ENCODE results near the gene INS.

INS gene

DNA sequence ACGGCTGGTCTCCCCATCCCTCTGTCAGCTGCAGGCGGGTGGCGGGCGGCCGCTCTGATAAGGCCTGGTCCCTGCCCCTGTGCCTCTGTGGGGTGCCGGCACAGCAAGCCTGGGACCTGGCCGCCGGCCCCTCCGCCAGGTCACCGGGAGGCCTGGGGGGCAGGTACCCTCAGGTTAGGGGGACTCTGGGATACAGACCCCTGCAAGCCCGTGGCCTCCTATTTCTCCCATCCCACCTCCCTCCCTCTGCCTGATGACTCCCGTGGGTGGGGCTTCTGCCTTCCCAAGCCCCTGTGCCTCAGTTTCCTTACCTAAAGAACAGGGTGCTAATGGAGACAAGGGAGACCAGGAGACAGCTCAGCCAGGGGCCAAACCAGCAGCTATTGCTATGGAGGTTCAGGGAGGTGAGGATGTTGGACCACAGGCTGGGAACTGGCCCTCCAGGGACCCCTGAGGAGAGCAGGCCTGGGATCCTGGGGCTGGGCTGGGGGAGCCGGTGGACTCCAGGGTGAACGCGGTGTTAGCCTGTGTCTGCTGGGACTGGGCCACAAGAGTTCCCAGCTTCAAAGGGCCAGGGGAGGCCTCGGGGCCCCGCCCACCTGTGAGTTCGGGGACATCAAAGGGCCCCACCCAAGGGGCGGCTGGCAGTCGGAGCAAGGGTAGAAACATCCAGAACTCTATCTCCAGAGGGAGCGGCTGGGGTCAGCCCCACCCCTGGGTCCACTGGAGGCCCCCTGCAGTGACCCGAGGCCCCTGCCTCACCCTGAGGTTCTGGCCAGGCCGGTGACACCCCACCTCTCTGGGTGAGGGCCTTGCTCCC, 42.6 kb upstream of the INS start:
- no peak overlapping the region for H3K27ac ChIP-seq (ENCODE audit: low read length)
- peaks cover 0 to 9% of the 10 kb centered on the region in 2 donors for H3K9me3 ChIP-seq (ENCODE audit: control insufficient read depth in 1 of 2, low read length in 2 of 2)
- no peaks in the 10 kb centered on the region for H3K27me3 ChIP-seq (ENCODE audit: low read depth, low read length)
- no peaks in the 10 kb centered on the region for H3K36me3 ChIP-seq (ENCODE audit: control insufficient read depth in 1 of 2, insufficient read depth in 2 of 2, low read length in 2 of 2)
- H3K4me3 ChIP-seq (ENCODE audit: low read depth in 1 of 2, low read length in 2 of 2) = no peak overlapping the region
- H3K4me1 ChIP-seq (ENCODE audit: control insufficient read depth in 1 of 2, insufficient read depth in 2 of 2, low read length in 2 of 2) = no peaks in the 10 kb centered on the region

DNA sequence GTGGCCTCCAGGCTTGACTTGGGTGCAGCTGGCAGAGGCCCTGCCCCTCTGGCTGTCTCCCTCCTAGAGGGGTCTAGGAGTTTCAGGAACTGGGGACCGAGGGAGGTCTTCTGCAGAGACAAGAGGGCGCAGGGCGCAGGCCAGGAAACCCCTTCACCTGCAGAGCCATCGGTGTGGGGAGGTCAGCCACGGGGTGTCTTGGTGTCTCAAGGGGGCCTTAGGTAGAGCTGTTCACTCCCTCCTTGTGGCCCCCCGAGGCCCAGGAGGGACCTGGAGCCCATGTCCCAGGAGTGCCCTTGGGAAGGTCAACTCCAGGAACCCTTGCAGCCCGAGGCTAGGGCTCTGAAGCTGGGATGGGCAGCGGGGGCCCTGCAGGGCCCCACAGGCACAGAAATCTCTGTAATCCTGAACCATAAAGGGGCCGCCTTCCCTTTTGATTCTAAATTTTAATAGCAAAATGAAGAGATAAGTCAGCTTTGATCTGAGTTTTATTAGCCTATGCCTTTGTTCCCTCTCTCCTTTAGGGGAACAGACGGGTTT, 42.0 kb upstream of the INS start:
- Histone ChIP-seq H3K4me3 (ENCODE audit: low read depth in 1 of 2, low read length in 2 of 2) (no peak overlapping the region), H3K27ac (ENCODE audit: low read length) (no peak overlapping the region), H3K36me3 (ENCODE audit: control insufficient read depth in 1 of 2, insufficient read depth in 2 of 2, low read length in 2 of 2) (no peaks in the 10 kb centered on the region), H3K27me3 (ENCODE audit: low read depth, low read length) (no peaks in the 10 kb centered on the region), H3K4me1 (ENCODE audit: control insufficient read depth in 1 of 2, insufficient read depth in 2 of 2, low read length in 2 of 2) (no peaks in the 10 kb centered on the region), H3K9me3 (ENCODE audit: control insufficient read depth in 1 of 2, low read length in 2 of 2) (peaks cover 0 to 9% of the 10 kb centered on the region in 2 donors)

DNA sequence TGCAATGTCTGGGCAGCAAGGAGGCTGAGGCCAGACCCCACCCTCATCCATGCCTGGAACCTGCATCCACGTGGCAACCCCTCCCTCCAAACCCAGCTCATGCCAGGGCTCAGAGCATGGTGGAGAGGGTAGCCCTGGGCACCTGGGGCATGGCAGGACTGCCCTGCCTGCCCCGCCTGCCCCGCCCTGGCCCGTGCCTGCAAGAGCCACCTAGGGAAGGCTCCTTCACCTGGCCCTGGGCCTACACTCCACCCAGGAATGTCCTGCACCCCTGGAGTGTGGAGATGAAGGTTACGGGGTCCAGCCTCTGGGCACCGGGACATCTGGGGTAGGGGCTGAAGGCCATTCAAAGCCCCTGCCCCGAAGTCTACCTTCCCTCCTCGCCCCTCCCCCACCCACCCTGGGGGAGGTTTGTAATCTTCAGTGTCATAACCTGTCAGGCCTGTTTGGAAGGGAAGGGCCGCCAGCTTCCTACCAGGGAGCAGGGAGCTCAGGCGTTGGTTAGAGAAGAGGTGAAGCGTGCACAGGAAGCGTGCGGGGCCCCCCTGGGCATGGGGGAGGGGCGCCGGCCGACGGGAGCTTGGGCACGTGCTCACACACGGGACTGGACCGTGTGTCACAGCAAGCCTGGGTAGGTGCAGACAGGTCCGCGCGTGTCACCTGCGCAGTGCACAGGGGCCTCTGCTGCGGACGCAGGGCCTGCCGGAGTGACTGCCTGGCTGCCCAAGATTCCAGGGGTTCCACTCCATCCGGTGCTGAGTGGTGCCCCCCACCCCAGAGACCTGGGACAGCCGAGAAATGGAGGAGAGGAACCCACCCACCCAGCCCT, 41.3 kb upstream of the INS start:
- Histone ChIP-seq H3K4me1 (ENCODE audit: control insufficient read depth in 1 of 2, insufficient read depth in 2 of 2, low read length in 2 of 2) (no peaks in the 10 kb centered on the region), H3K27me3 (ENCODE audit: low read depth, low read length) (no peaks in the 10 kb centered on the region), H3K4me3 (ENCODE audit: low read depth in 1 of 2, low read length in 2 of 2) (no peak overlapping the region), H3K9me3 (ENCODE audit: control insufficient read depth in 1 of 2, low read length in 2 of 2) (peaks cover 0 to 4% of the 10 kb centered on the region in 2 donors), H3K36me3 (ENCODE audit: control insufficient read depth in 1 of 2, insufficient read depth in 2 of 2, low read length in 2 of 2) (no peaks in the 10 kb centered on the region), H3K27ac (ENCODE audit: low read length) (no peak overlapping the region)

DNA sequence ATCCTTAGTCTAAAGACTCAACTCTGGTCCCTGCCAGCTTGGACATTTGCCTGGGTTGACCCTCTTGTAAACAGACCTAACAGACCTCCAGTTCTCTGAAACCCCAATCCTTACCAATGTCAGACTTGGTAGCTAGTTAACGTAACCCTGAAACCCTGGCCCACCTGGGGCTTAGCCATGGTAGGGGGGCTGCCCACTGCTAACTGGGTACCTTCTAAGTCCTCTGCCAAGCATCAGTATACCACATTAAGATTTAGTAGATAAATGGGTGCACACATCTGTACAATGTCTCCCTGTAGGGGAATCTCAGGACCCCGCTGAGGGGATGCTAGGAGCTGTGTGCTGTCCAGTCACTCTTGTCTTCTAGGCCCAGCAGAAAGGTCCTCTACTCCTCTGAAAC, 40.5 kb upstream of the INS start:
- H3K9me3 ChIP-seq (ENCODE audit: control insufficient read depth in 1 of 2, low read length in 2 of 2) = no peaks in the 10 kb centered on the region
- H3K4me3 ChIP-seq (ENCODE audit: low read depth in 1 of 2, low read length in 2 of 2) = no peak overlapping the region
- H3K36me3 ChIP-seq (ENCODE audit: control insufficient read depth in 1 of 2, insufficient read depth in 2 of 2, low read length in 2 of 2) = no peaks in the 10 kb centered on the region
- H3K27me3 ChIP-seq (ENCODE audit: low read depth, low read length) = no peaks in the 10 kb centered on the region
- H3K27ac ChIP-seq (ENCODE audit: low read length) = no peak overlapping the region
- no peaks in the 10 kb centered on the region for H3K4me1 ChIP-seq (ENCODE audit: control insufficient read depth in 1 of 2, insufficient read depth in 2 of 2, low read length in 2 of 2)

DNA sequence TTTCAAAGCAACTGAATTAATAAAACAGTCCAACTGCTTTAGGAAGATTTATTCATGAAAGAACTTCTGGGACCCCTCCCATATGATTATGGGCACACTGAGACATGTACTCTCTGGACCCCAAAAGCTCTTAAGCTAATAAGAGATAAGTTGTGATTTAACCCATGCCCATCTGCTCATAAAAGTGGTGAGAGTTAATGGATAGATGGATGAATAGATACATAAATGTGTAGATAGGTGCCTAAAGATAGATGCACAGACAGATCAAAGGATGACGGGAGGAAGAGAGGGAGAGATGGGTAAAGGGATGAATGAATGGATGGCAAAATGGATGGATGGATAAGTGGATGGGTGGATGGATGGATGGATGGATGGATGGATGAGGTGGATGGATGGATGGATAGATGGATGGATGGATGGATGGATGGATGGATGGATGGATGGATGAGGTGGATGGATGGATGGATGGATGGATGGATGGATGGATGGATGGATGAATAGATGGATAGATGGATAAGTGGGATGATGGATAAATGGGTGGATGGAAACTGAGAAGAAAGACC, 40.0 kb upstream of the INS start:
- Histone ChIP-seq H3K36me3 (ENCODE audit: control insufficient read depth in 1 of 2, insufficient read depth in 2 of 2, low read length in 2 of 2) (no peaks in the 10 kb centered on the region), H3K27ac (ENCODE audit: low read length) (no peak overlapping the region), H3K9me3 (ENCODE audit: control insufficient read depth in 1 of 2, low read length in 2 of 2) (no peaks in the 10 kb centered on the region), H3K4me3 (ENCODE audit: low read depth in 1 of 2, low read length in 2 of 2) (no peak overlapping the region), H3K27me3 (ENCODE audit: low read depth, low read length) (no peaks in the 10 kb centered on the region), H3K4me1 (ENCODE audit: control insufficient read depth in 1 of 2, insufficient read depth in 2 of 2, low read length in 2 of 2) (no peaks in the 10 kb centered on the region)

DNA sequence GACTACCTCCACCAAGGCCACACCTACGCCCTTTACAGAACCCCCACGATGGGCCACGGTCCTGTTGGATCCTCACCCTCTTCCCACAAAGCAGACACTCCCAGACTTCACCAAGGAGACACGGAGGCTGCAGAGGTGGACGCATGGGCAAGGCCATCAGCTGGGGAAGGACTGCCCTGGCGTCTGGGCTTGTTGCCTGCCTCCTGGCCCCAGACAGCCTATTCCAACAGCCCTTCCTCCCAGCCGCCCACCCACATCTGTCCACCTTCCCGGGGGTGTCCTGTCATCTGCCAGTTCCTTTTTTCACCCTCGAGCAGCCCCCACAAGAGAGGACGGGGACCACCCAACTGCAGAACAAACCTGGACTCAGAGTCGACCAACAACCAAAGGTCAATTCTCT, 39.5 kb upstream of the INS start:
- Histone ChIP-seq H3K9me3 (ENCODE audit: control insufficient read depth in 1 of 2, low read length in 2 of 2) (no peaks in the 10 kb centered on the region), H3K36me3 (ENCODE audit: control insufficient read depth in 1 of 2, insufficient read depth in 2 of 2, low read length in 2 of 2) (no peaks in the 10 kb centered on the region), H3K4me3 (ENCODE audit: low read depth in 1 of 2, low read length in 2 of 2) (no peak overlapping the region), H3K4me1 (ENCODE audit: control insufficient read depth in 1 of 2, insufficient read depth in 2 of 2, low read length in 2 of 2) (no peaks in the 10 kb centered on the region), H3K27me3 (ENCODE audit: low read depth, low read length) (no peaks in the 10 kb centered on the region), H3K27ac (ENCODE audit: low read length) (no peak overlapping the region)

DNA sequence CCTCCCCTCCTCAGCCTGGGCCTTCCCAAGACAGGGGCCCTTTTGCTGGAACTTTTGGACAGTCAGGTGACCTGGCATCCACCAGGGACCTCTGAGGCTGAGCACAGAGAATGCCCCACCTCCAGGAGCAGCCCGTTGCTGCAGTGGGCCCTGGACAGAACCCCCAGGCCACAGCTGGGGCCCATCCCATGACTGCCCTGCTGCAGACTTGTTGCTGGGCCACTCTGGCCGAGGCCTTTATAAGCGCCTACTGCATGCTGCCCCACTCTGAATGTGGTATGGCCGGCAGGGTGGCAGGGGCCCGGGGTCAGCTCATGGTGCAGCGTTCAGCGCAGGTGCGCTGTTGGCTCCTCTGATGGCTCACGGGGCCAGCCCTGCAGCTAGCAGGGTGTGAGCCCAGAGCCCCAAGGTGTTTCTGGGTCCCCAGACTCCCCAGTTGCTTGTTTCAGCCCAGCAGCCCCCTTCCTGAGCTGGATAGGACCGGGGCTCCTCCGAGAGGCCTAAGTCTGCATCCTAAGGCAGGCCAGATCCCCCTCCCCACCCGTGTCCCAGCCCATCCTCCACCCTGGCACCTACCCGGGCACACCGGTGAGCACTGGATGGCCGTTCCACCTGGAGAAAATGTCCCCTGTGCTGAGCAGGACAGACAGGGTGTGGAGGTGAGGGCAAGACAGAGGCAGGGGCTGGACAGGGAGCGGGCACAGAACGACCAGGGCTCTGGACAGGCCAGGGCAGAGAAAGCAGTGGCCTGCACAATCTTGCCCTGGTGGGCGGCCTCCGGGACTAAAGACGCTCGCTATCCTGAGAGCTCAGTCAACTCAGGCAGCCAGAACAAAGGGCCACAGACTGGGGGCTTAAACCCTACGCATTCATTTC, 38.7 kb upstream of the INS start:
- no peak overlapping the region for H3K27ac ChIP-seq (ENCODE audit: low read length)
- H3K4me3 ChIP-seq (ENCODE audit: low read depth in 1 of 2, low read length in 2 of 2) = no peak overlapping the region
- H3K4me1 ChIP-seq (ENCODE audit: control insufficient read depth in 1 of 2, insufficient read depth in 2 of 2, low read length in 2 of 2) = no peaks in the 10 kb centered on the region
- H3K36me3 ChIP-seq (ENCODE audit: control insufficient read depth in 1 of 2, insufficient read depth in 2 of 2, low read length in 2 of 2) = no peaks in the 10 kb centered on the region
- no peaks in the 10 kb centered on the region for H3K27me3 ChIP-seq (ENCODE audit: low read depth, low read length)
- no peaks in the 10 kb centered on the region for H3K9me3 ChIP-seq (ENCODE audit: control insufficient read depth in 1 of 2, low read length in 2 of 2)

DNA sequence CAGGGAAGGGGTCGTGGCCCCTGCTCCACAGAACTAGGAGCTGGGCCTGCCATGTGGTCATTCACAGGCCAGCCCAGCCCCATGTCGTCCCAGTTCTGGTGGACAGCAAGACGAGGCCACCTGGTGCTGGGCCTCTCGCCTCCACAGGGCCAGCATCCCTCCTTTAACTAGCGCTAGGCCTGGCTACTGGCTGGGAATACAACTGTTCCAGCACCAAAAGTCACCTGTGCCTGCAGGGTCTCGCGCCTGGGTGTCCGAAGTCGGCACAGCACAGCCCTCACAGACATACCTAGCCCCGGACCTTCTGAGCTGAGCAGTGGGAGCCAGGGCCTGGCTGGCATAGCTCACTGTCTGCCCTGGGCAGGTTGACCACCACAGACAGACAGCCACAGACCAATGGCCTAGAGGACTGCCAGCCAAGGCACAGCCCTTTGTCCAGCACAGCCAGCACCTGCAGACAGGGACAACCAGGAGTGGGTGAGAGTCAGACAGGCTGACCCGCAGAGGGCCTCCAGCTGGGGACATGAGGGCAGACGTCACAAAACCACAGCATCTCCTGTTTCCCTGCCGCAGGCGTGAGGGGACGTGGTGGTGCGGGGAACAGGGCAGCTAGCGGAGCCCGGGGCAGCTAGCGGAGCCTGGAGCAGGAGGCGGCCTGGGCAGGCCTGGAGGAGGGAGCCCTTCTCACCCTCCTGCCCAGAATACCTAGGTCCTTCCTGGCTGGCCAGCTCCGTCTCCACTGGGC, 37.8 kb upstream of the INS start:
- no peaks in the 10 kb centered on the region for H3K27me3 ChIP-seq (ENCODE audit: low read depth, low read length)
- H3K4me1 ChIP-seq (ENCODE audit: control insufficient read depth in 1 of 2, insufficient read depth in 2 of 2, low read length in 2 of 2) = no peaks in the 10 kb centered on the region
- no peak overlapping the region for H3K27ac ChIP-seq (ENCODE audit: low read length)
- H3K4me3 ChIP-seq (ENCODE audit: low read depth in 1 of 2, low read length in 2 of 2) = no peak overlapping the region
- no peaks in the 10 kb centered on the region for H3K36me3 ChIP-seq (ENCODE audit: control insufficient read depth in 1 of 2, insufficient read depth in 2 of 2, low read length in 2 of 2)
- H3K9me3 ChIP-seq (ENCODE audit: control insufficient read depth in 1 of 2, low read length in 2 of 2) = no peaks in the 10 kb centered on the region

DNA sequence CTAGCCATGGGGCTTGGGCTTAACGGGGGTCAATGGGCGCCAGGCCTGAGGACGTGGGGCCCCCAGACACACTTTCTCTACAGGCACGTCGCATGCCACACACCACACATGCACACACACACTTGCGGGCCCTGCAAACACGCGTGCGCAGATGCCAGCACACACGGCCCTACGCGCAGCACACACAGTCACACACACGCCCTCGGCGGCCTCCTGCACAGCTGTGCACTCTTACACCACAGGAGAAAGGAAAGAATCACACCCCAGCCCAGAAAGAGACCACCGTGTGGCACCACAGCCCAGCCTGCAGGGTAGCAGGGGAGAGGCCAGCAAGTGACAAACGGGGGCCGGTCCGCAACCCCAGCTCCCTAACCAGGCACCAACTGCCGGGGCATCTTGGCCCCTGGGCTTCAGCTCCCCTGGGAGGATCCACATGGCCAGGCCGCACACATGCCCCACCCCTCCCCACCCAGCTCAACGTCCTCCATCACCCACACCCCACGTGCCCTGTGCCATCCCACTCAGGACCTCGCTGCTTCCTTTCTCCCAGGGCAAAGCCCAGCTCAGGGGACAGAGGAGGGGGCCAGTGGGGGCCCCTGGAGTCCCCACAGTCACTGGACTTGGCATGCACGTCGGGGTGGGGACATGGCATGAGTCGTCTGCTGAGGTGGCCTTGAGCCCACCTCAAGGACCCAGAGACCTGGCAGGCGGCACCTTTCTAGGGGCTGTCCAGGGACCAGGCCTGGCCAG, 36.9 kb upstream of the INS start:
- Histone ChIP-seq H3K27me3 (ENCODE audit: low read depth, low read length) (no peaks in the 10 kb centered on the region), H3K9me3 (ENCODE audit: control insufficient read depth in 1 of 2, low read length in 2 of 2) (no peaks in the 10 kb centered on the region), H3K4me3 (ENCODE audit: low read depth in 1 of 2, low read length in 2 of 2) (no peak overlapping the region), H3K4me1 (ENCODE audit: control insufficient read depth in 1 of 2, insufficient read depth in 2 of 2, low read length in 2 of 2) (no peaks in the 10 kb centered on the region), H3K27ac (ENCODE audit: low read length) (no peak overlapping the region), H3K36me3 (ENCODE audit: control insufficient read depth in 1 of 2, insufficient read depth in 2 of 2, low read length in 2 of 2) (no peaks in the 10 kb centered on the region)
